Fibroblast of lung (primary cell): Measurements from ENCODE around the gene HAAO.

Experiments used
- CTCF ChIP-seq, 2 donors: IDR thresholded peaks in 1 of 2; conservative IDR thresholded peaks in 1 of 2; 1 replicate in 1 of 2; 2 replicates in 1 of 2; pipeline ENCODE4 v1.5.1; 2011 to 2012; ENCODE audit warnings: low read length in 2 of 2, control low read depth in 1 of 2, inconsistent platforms in 1 of 2, low read depth in 1 of 2, mild to moderate bottlenecking in 1 of 2
- EZH2 ChIP-seq: IDR thresholded peaks from 2 replicates; pipeline ENCODE4 v1.5.1; 2012; ENCODE audit warnings: low read length, control low read depth, mild to moderate bottlenecking; ENCODE audit errors: missing control alignments

- TF ChIP-seq CTCF (conservative IDR thresholded peaks at IDR 0.05 in 1 of 2, IDR thresholded peaks at IDR 0.05 in 1 of 2; ENCODE audit: low read depth in 1 of 2, low read length in 2 of 2) (no peak), EZH2 (no peak)
Measured at GRCh38 chr2:42801381-42801780, 9.0 kb upstream of the HAAO start.
